ENCODE measurements around the gene CSRP2.

The CSRP2 gene

DNA sequence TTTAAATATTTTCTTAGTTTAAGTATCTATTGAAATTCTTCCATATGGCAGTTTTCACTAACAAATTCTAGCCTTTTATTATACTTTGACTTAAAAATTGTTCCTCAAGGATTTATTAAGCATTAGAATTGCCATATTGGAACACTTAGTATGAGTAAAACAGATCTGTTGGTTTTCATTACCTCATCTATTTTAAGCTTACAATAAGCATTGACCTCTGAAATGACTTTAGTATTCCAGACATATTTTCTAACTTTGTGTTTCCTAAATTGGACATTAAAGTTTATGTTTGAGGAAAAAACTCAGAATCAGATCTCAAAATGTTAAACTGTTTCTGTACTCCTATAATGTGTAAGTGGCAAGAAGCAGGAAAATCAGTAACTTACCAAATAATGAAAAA, 48.4 kb downstream of the CSRP2 start:
- TF ChIP-seq, protein P1, sequence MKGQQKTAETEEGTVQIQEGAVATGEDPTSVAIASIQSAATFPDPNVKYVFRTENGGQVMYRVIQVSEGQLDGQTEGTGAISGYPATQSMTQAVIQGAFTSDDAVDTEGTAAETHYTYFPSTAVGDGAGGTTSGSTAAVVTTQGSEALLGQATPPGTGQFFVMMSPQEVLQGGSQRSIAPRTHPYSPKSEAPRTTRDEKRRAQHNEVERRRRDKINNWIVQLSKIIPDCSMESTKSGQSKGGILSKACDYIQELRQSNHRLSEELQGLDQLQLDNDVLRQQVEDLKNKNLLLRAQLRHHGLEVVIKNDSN (IDR thresholded peaks at IDR 0.05) = no peak
- no peak for TF ChIP-seq EP300 (IDR thresholded peaks at IDR 0.05; ENCODE audit: borderline replicate concordance)
- TF ChIP-seq, protein P2, sequence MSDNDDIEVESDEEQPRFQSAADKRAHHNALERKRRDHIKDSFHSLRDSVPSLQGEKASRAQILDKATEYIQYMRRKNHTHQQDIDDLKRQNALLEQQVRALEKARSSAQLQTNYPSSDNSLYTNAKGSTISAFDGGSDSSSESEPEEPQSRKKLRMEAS (IDR thresholded peaks at IDR 0.05) = no peak
- TF ChIP-seq TCF12 (IDR thresholded peaks at IDR 0.05; ENCODE audit: low read depth) = no peak
- no peak for TF ChIP-seq ZBTB7A (IDR thresholded peaks at IDR 0.05; ENCODE audit: low read depth)
- no peak for TF ChIP-seq CREB1 (IDR thresholded peaks at IDR 0.05; ENCODE audit: low read depth)
- no peak for TF ChIP-seq FOXM1 (IDR thresholded peaks at IDR 0.05; ENCODE audit: borderline replicate concordance, low read depth)
- TF ChIP-seq CEBPB (IDR thresholded peaks at IDR 0.05) = no peak
- TF ChIP-seq TAF1 (IDR thresholded peaks at IDR 0.05; ENCODE audit: low read depth) = no peak
- TF ChIP-seq RAD21 (IDR thresholded peaks at IDR 0.05; ENCODE audit: low read depth) = no peak
- TF ChIP-seq, protein P3, sequence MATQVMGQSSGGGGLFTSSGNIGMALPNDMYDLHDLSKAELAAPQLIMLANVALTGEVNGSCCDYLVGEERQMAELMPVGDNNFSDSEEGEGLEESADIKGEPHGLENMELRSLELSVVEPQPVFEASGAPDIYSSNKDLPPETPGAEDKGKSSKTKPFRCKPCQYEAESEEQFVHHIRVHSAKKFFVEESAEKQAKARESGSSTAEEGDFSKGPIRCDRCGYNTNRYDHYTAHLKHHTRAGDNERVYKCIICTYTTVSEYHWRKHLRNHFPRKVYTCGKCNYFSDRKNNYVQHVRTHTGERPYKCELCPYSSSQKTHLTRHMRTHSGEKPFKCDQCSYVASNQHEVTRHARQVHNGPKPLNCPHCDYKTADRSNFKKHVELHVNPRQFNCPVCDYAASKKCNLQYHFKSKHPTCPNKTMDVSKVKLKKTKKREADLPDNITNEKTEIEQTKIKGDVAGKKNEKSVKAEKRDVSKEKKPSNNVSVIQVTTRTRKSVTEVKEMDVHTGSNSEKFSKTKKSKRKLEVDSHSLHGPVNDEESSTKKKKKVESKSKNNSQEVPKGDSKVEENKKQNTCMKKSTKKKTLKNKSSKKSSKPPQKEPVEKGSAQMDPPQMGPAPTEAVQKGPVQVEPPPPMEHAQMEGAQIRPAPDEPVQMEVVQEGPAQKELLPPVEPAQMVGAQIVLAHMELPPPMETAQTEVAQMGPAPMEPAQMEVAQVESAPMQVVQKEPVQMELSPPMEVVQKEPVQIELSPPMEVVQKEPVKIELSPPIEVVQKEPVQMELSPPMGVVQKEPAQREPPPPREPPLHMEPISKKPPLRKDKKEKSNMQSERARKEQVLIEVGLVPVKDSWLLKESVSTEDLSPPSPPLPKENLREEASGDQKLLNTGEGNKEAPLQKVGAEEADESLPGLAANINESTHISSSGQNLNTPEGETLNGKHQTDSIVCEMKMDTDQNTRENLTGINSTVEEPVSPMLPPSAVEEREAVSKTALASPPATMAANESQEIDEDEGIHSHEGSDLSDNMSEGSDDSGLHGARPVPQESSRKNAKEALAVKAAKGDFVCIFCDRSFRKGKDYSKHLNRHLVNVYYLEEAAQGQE (IDR thresholded peaks at IDR 0.05; ENCODE audit: low read depth) = no peak
- TF ChIP-seq YY1 (IDR thresholded peaks at IDR 0.05; ENCODE audit: low read depth) = no peak
- no peak for TF ChIP-seq EGR1 (IDR thresholded peaks at IDR 0.05)
- TF ChIP-seq NFIC (IDR thresholded peaks at IDR 0.05) = no peak
- no peak for TF ChIP-seq TEAD4 (IDR thresholded peaks at IDR 0.05)

DNA sequence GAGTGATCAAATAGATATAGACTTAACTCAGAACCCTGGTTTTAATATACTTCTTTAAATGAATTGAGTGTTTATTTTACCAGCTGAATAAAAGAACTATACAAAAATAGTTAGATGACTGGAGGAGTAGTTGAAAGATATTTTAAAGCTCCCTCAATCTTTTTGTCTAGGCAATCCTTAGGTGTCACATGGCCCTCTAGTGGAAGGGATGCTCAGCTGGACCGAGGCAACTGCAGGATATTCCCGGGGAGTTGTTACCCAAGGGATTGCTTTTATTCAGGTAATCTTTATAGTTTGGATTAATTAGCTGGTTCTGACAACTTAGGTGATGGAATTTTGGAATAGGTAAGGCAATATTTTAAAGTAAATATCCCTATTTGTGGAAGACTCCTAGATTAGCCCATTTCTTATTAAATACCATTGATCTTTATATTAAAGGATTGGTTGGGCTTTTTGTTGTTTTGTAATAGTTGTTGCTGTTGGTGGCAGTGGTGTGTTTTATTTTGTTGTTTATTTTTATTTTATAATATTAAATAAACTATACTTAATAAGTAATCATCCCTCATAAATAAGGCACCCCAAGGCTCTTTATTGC, 57.8 kb downstream of the CSRP2 start:
- peak; percentile 31; the same call in 1 of the 2 replicates for TF ChIP-seq TEAD4 (IDR thresholded peaks at IDR 0.05)
- TF ChIP-seq, protein P3 (IDR thresholded peaks at IDR 0.05; ENCODE audit: low read depth) = no peak
- TF ChIP-seq RAD21 (IDR thresholded peaks at IDR 0.05; ENCODE audit: low read depth) = peak; percentile 55

DNA sequence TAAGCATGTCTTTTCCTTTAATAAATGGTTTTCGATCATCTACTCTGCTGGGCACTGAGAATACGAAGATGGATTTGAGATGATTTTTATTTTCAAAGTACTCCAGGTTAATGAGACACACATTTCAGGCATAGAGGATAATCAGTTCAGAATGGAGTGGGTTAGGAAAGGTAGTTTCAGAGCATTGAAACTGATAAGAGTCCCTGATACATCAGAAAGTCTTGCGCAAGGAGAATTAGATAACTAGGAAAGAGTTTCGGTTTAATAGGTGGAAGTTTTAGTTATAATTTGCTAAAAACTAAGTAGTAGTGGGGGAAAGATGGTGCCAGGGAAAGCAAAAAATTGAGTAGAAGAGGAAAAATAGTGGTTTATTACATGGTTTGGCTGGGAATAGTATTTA, 64.8 kb downstream of the CSRP2 start:
- no peak for TF ChIP-seq RAD21 (IDR thresholded peaks at IDR 0.05; ENCODE audit: low read depth)
- TF ChIP-seq CEBPB (IDR thresholded peaks at IDR 0.05) = no peak
- TF ChIP-seq NFIC (IDR thresholded peaks at IDR 0.05) = no peak
- TF ChIP-seq TCF12 (IDR thresholded peaks at IDR 0.05; ENCODE audit: low read depth) = no peak
- no peak for TF ChIP-seq CREB1 (IDR thresholded peaks at IDR 0.05; ENCODE audit: low read depth)
- TF ChIP-seq EGR1 (IDR thresholded peaks at IDR 0.05) = no peak
- no peak for TF ChIP-seq ZBTB7A (IDR thresholded peaks at IDR 0.05; ENCODE audit: low read depth)
- TF ChIP-seq EP300 (IDR thresholded peaks at IDR 0.05; ENCODE audit: borderline replicate concordance) = no peak
- TF ChIP-seq TEAD4 (IDR thresholded peaks at IDR 0.05) = no peak
- TF ChIP-seq, protein P2 (IDR thresholded peaks at IDR 0.05) = no peak
- no peak for TF ChIP-seq TAF1 (IDR thresholded peaks at IDR 0.05; ENCODE audit: low read depth)
- TF ChIP-seq, protein P3 (IDR thresholded peaks at IDR 0.05; ENCODE audit: low read depth) = no peak

DNA sequence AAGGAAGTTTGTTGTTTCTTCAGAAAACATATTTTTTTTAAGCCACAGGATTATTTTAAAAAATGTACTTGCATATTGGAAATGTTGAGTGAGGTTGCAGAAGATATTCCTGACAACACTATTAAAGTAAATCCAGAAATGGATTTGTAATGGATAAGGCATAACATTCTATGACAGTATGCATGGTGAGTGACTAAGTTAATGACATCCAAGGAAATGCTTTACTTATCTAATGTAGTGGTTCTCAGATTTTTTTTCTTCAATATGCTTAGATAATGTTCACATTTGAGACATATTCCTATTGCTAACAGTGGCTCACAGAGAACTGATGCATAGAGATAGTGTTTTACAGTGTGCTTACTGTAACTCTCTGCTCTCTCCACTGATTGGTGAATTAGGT, 65.6 kb downstream of the CSRP2 start:
- TF ChIP-seq EGR1 (IDR thresholded peaks at IDR 0.05) (no peak), TAF1 (IDR thresholded peaks at IDR 0.05; ENCODE audit: low read depth) (no peak), RAD21 (IDR thresholded peaks at IDR 0.05; ENCODE audit: low read depth) (no peak), TCF12 (IDR thresholded peaks at IDR 0.05; ENCODE audit: low read depth) (no peak), CEBPB (IDR thresholded peaks at IDR 0.05) (no peak), CREB1 (IDR thresholded peaks at IDR 0.05; ENCODE audit: low read depth) (no peak), FOXM1 (IDR thresholded peaks at IDR 0.05; ENCODE audit: borderline replicate concordance, low read depth) (no peak), TEAD4 (IDR thresholded peaks at IDR 0.05) (no peak), YY1 (IDR thresholded peaks at IDR 0.05; ENCODE audit: low read depth) (no peak), NFIC (IDR thresholded peaks at IDR 0.05) (no peak), EP300 (IDR thresholded peaks at IDR 0.05; ENCODE audit: borderline replicate concordance) (no peak)
- TF ChIP-seq, protein P3 (IDR thresholded peaks at IDR 0.05; ENCODE audit: low read depth) = no peak
- TF ChIP-seq, protein P2 (IDR thresholded peaks at IDR 0.05) = no peak

All from Ishikawa (cell line).